Spinal cord (tissue), 10 donors: Measurements from ENCODE around the gene HDGFL1. TPM values are rescaled to one million over a fixed set of nuclear protein-coding genes. Genes with fewer than 3 reads are reported as not detected.

ENCODE experiments used
- DNase-seq, 6 donors: peaks; one replicate each; pipeline versions ENCODE4 v3.0.0 to v3.0.0-alpha.2; 2013 to 2015; ENCODE audit warnings: low spot score in 6 of 6, low read depth in 4 of 6
- H3K27ac ChIP-seq: one replicate; pipeline ENCODE4 v1.5.1; 2013; ENCODE audit warnings: low read depth, low read length, control low read depth
- H3K27me3 ChIP-seq: one replicate; pipeline ENCODE4 v1.6.1; 2013; ENCODE audit warnings: low read length; ENCODE audit not compliant: control insufficient read depth, insufficient read depth
- H3K36me3 ChIP-seq: one replicate; pipeline ENCODE4 v1.6.1; 2013; ENCODE audit warnings: low read length; ENCODE audit not compliant: control insufficient read depth, insufficient read depth
- H3K4me1 ChIP-seq: one replicate; pipeline ENCODE4 v1.6.1; 2013; ENCODE audit warnings: low read length; ENCODE audit not compliant: control insufficient read depth, insufficient read depth
- H3K4me3 ChIP-seq: one replicate; pipeline ENCODE4 v1.5.1; 2013; ENCODE audit warnings: low read depth, low read length, control low read depth
- H3K9me3 ChIP-seq: one replicate; pipeline ENCODE4 v1.6.1; 2013; ENCODE audit warnings: low read length; ENCODE audit not compliant: control insufficient read depth, insufficient read depth
- WGBS: methylation state at CpG from one replicate; pipeline ENCODE4 v1.1.5; 2013; ENCODE audit warnings: missing lambda C conversion rate; ENCODE audit not compliant: insufficient coverage; 5-methylcytosine and 5-hydroxymethylcytosine counted together
- polyA plus RNA-seq, 2 donors: library from polyadenylated mRNA; unstranded; fragments of 120-200 nt; gene quantifications; one replicate each; pipeline ENCODE4 v1.2.1, GENCODE V29; 2013; ENCODE audit not compliant: insufficient read length in 2 of 2
- total RNA-seq, 2 donors: library from RNA; depleted of rRNA in 1 of 2; stranded (reverse); fragments of 120-200 nt in 1 of 2; fragments of >200 nt in 1 of 2; gene quantifications; one replicate each; pipeline versions ENCODE4 v1.2.3 to v1.2.4, GENCODE V29; 2013 to 2014
- donor health status: healthy.

HDGFL1 gene
- total and polyA plus RNA-seq, 4 donors: not detected

GRCh38 chr6:22605736-22606135, 36.4 kb downstream of the HDGFL1 start:
- DNase-seq: no peak
- no peak overlapping the region for H3K4me3 ChIP-seq
- H3K36me3 ChIP-seq: no peaks in the 10 kb centered on the region
- WGBS: no CpG with 5 or more reads among the region's 2 CpGs
- H3K27ac ChIP-seq: no peak overlapping the region
- H3K9me3 ChIP-seq: no peaks in the 10 kb centered on the region
- no peaks in the 10 kb centered on the region for H3K4me1 ChIP-seq
- H3K27me3 ChIP-seq: no peaks in the 10 kb centered on the region

GRCh38 chr6:22610127-22610526, 40.8 kb downstream of the HDGFL1 start:
- H3K27ac ChIP-seq: no peak overlapping the region
- no CpG with 5 or more reads among the region's 4 CpGs for WGBS
- DNase-seq: no peak
- H3K4me1 ChIP-seq: no peaks in the 10 kb centered on the region
- no peaks in the 10 kb centered on the region for H3K36me3 ChIP-seq
- H3K27me3 ChIP-seq: no peaks in the 10 kb centered on the region
- no peak overlapping the region for H3K4me3 ChIP-seq
- no peaks in the 10 kb centered on the region for H3K9me3 ChIP-seq

GRCh38 chr6:22612236-22612635, 42.9 kb downstream of the HDGFL1 start:
- 46% methylated on average over 2 of the region's 3 CpGs for WGBS
- no peak for DNase-seq

GRCh38 chr6:22613051-22613450, 43.7 kb downstream of the HDGFL1 start:
- no peak for DNase-seq
- Histone ChIP-seq H3K9me3 (no peaks in the 10 kb centered on the region), H3K36me3 (no peaks in the 10 kb centered on the region), H3K27ac (no peak overlapping the region), H3K4me1 (no peaks in the 10 kb centered on the region), H3K27me3 (no peaks in the 10 kb centered on the region), H3K4me3 (no peak overlapping the region)
- WGBS: 83% methylated on average over 1 of the region's 1 CpG

More at GRCh38 chr6:22612236-22612635, 42.9 kb downstream of the HDGFL1 start:
- Histone ChIP-seq H3K4me3 (no peak overlapping the region), H3K9me3 (no peaks in the 10 kb centered on the region), H3K27ac (no peak overlapping the region), H3K27me3 (no peaks in the 10 kb centered on the region), H3K36me3 (no peaks in the 10 kb centered on the region), H3K4me1 (no peaks in the 10 kb centered on the region)

GRCh38 chr6:22613695-22614094, 44.3 kb downstream of the HDGFL1 start:
- H3K36me3 ChIP-seq: no peaks in the 10 kb centered on the region
- H3K27ac ChIP-seq: no peak overlapping the region
- H3K9me3 ChIP-seq: peaks cover 5% of the 10 kb centered on the region
- no peaks in the 10 kb centered on the region for H3K4me1 ChIP-seq
- no peaks in the 10 kb centered on the region for H3K27me3 ChIP-seq
- WGBS: 90% methylated on average over 2 of the region's 3 CpGs
- peak in 1 of 6 donors; percentile 56 for DNase-seq
- H3K4me3 ChIP-seq: no peak overlapping the region

- Histone ChIP-seq H3K4me1 (no peaks in the 10 kb centered on the region), H3K4me3 (no peak overlapping the region), H3K9me3 (peaks cover 8% of the 10 kb centered on the region), H3K27ac (no peak overlapping the region), H3K27me3 (no peaks in the 10 kb centered on the region), H3K36me3 (no peaks in the 10 kb centered on the region)
- WGBS: 100% methylated on average over 1 of the region's 3 CpGs
- no peak for DNase-seq
These were observed 45.2 kb downstream of the HDGFL1 start for GRCh38 chr6:22614547-22614946.

GRCh38 chr6:22621028-22621427, 51.7 kb downstream of the HDGFL1 start:
- H3K36me3 ChIP-seq: no peaks in the 10 kb centered on the region
- DNase-seq: no peak
- H3K4me1 ChIP-seq: no peaks in the 10 kb centered on the region
- no peak overlapping the region for H3K4me3 ChIP-seq
- H3K9me3 ChIP-seq: peaks cover 8% of the 10 kb centered on the region
- no peak overlapping the region for H3K27ac ChIP-seq
- no peaks in the 10 kb centered on the region for H3K27me3 ChIP-seq
- WGBS: no CpG with 5 or more reads among the region's 4 CpGs
